ENCODE data around the gene MYH14.

- TF ChIP-seq CTCF (IDR thresholded peaks at IDR 0.05; ENCODE audit: insufficient read depth, low read depth, low read length) (no peak), EZH2 (IDR thresholded peaks at IDR 0.05; ENCODE audit: insufficient read depth, low read length) (no peak)
These were observed 156.0 kb downstream of the MYH14 start for GRCh38 chr19:50359328-50359818.
